Thyroid gland (tissue), 4 donors: Measurements from ENCODE around the gene RPS15. TPM values are rescaled to one million over a fixed set of nuclear protein-coding genes. Genes with fewer than 3 reads are reported as not detected.

Experiments used
- DNase-seq, 2 donors: peaks; one replicate each; pipeline ENCODE4 v3.0.0-alpha.2; 2019
- H3K27ac ChIP-seq, 3 donors: fragments of 200-600 bp; sonication (generic); 1 replicate in 2 of 3; 2 replicates in 1 of 3; pipeline ENCODE4 v1.5.1; 2016 to 2019; ENCODE audit warnings: mild to moderate bottlenecking in 1 of 3, moderate library complexity in 1 of 3
- H3K27me3 ChIP-seq: fragments of 200-600 bp; sonication (generic); one replicate; pipeline ENCODE4 v1.5.1; 2019
- H3K36me3 ChIP-seq, 2 donors: fragments of 200-600 bp; sonication (generic); one replicate each; pipeline ENCODE4 v1.5.1; 2016 to 2019
- H3K4me1 ChIP-seq, 2 donors: fragments of 200-600 bp; sonication (generic); one replicate each; pipeline ENCODE4 v1.5.1; 2017 to 2019
- H3K4me3 ChIP-seq, 3 donors: fragments of 200-600 bp; sonication (generic); replicated peaks in 1 of 3; 1 replicate in 2 of 3; 2 replicates in 1 of 3; pipeline ENCODE4 v1.5.1; 2016; ENCODE audit warnings: mild to moderate bottlenecking in 1 of 3
- H3K9me3 ChIP-seq: fragments of 200-600 bp; sonication (generic); one replicate; pipeline ENCODE4 v1.5.1; 2017
- CTCF ChIP-seq, 6 experiments: fragments of 200-600 bp in 3 of 6; fragments of 450-650 bp in 3 of 6; sonication (generic) in 3 of 6; IDR thresholded peaks; one replicate each; pipeline ENCODE4 v1.5.1; 2016 to 2019; ENCODE audit warnings: antibody characterized with exemption in 6 of 6, mild to moderate bottlenecking in 2 of 6, inconsistent platforms in 1 of 6, moderate library complexity in 1 of 6
- POLR2A ChIP-seq, 2 donors: fragments of 450-650 bp; IDR thresholded peaks; one replicate each; pipeline ENCODE4 v1.6.1; 2017; ENCODE audit warnings: antibody characterized with exemption in 2 of 2, mild to moderate bottlenecking in 2 of 2, moderate library complexity in 1 of 2
- WGBS, 2 donors: methylation state at CpG; one replicate each; pipeline ENCODE4 v1.1.5; 2017; 5-methylcytosine and 5-hydroxymethylcytosine counted together
- intact Hi-C: fragments of 100-400 bp; cut with DNase I; formaldehyde crosslinking; loops from one replicate; pipeline ENCODE4 v1.15.1; 2023
- total RNA-seq, 4 donors: library from RNA; depleted of rRNA; stranded (reverse); fragments of >200 nt; gene quantifications; one replicate each; pipeline ENCODE4 v1.2.3, GENCODE V29; 2016

Gene RPS15
- total RNA-seq, 4 donors from 2014 or later, result 1,760 to 2,977 (median 2,488) TPM

- Histone ChIP-seq H3K9me3 (no peaks in the 10 kb centered on the region), H3K27ac (no peak overlapping the region), H3K36me3 (peaks cover 56 to 58% of the 10 kb centered on the region in 2 donors), H3K4me3 (no peak overlapping the region), H3K4me1 (peaks cover 19 to 21% of the 10 kb centered on the region in 2 donors), H3K27me3 (no peaks in the 10 kb centered on the region)
- TF ChIP-seq CTCF (IDR thresholded peaks at IDR 0.05) (no peak), POLR2A (IDR thresholded peaks at IDR 0.05) (no peak)
- DNase-seq, result no peak
- 88 to 94% methylated on average over 13 to 15 of the region's 15 CpGs for WGBS, 2 donors
- intact Hi-C loops, result no loop called here
Observed at GRCh38 chr19:1420590-1420989, 17.6 kb upstream of the RPS15 start.

GRCh38 chr19:1421218-1421957 is 16.8 kb upstream of the RPS15 start:
- H3K4me3 ChIP-seq, result no peak overlapping the region
- H3K4me1 ChIP-seq, result peaks cover 11 to 13% of the 10 kb centered on the region in 2 donors
- intact Hi-C loops, result no loop called here
- no peak for DNase-seq
- 94% methylated on average over 21 to 29 of the region's 37 CpGs for WGBS, 2 donors
- H3K9me3 ChIP-seq, result no peaks in the 10 kb centered on the region
- H3K36me3 ChIP-seq, result peaks cover 58% of the 10 kb centered on the region in 2 donors
- no peaks in the 10 kb centered on the region for H3K27me3 ChIP-seq
- TF ChIP-seq CTCF (IDR thresholded peaks at IDR 0.05) (no peak), POLR2A (IDR thresholded peaks at IDR 0.05) (no peak)
- no peak overlapping the region for H3K27ac ChIP-seq

- peaks cover 58% of the 10 kb centered on the region in 2 donors for H3K36me3 ChIP-seq
Observed at GRCh38 chr19:1421958-1422305, 16.3 kb upstream of the RPS15 start.

GRCh38 chr19:1422360-1422759 is 15.8 kb upstream of the RPS15 start:
- Histone ChIP-seq H3K36me3 (peaks cover 58% of the 10 kb centered on the region in 2 donors), H3K27ac (no peak overlapping the region), H3K9me3 (no peaks in the 10 kb centered on the region), H3K27me3 (no peaks in the 10 kb centered on the region), H3K4me3 (no peak overlapping the region), H3K4me1 (peaks cover under 1 to 3% of the 10 kb centered on the region in 2 donors)
- intact Hi-C loops, result no loop called here
- TF ChIP-seq CTCF (IDR thresholded peaks at IDR 0.05), result no peak
- TF ChIP-seq POLR2A (IDR thresholded peaks at IDR 0.05), result no peak
- DNase-seq, result no peak
- 84 to 91% methylated on average over 16 of the region's 16 CpGs for WGBS, 2 donors

More at GRCh38 chr19:1421958-1422305, 16.3 kb upstream of the RPS15 start:
- no peak for TF ChIP-seq POLR2A (IDR thresholded peaks at IDR 0.05)
- no peak for TF ChIP-seq CTCF (IDR thresholded peaks at IDR 0.05)
- H3K4me1 ChIP-seq, result peaks cover 5 to 7% of the 10 kb centered on the region in 2 donors
- H3K9me3 ChIP-seq, result no peaks in the 10 kb centered on the region
- intact Hi-C loops, result no loop called here
- H3K4me3 ChIP-seq, result no peak overlapping the region
- WGBS, 2 donors, result 90 to 91% methylated on average over 11 to 17 of the region's 22 CpGs
- H3K27ac ChIP-seq, result no peak overlapping the region
- DNase-seq, result no peak
- H3K27me3 ChIP-seq, result no peaks in the 10 kb centered on the region

- Histone ChIP-seq H3K4me1 (no peaks in the 10 kb centered on the region), H3K9me3 (no peaks in the 10 kb centered on the region), H3K27me3 (no peaks in the 10 kb centered on the region), H3K27ac (no peak overlapping the region), H3K4me3 (no peak overlapping the region), H3K36me3 (peaks cover 58 to 62% of the 10 kb centered on the region in 2 donors)
- intact Hi-C loops, result no loop called here
- WGBS, 2 donors, result 93 to 97% methylated on average over 24 of the region's 24 CpGs
- DNase-seq, result no peak
- TF ChIP-seq CTCF (IDR thresholded peaks at IDR 0.05) (no peak), POLR2A (IDR thresholded peaks at IDR 0.05) (no peak)
Observed at GRCh38 chr19:1422943-1423342, 15.3 kb upstream of the RPS15 start.
